ENCODE data around the gene TM6SF1.

DNA sequence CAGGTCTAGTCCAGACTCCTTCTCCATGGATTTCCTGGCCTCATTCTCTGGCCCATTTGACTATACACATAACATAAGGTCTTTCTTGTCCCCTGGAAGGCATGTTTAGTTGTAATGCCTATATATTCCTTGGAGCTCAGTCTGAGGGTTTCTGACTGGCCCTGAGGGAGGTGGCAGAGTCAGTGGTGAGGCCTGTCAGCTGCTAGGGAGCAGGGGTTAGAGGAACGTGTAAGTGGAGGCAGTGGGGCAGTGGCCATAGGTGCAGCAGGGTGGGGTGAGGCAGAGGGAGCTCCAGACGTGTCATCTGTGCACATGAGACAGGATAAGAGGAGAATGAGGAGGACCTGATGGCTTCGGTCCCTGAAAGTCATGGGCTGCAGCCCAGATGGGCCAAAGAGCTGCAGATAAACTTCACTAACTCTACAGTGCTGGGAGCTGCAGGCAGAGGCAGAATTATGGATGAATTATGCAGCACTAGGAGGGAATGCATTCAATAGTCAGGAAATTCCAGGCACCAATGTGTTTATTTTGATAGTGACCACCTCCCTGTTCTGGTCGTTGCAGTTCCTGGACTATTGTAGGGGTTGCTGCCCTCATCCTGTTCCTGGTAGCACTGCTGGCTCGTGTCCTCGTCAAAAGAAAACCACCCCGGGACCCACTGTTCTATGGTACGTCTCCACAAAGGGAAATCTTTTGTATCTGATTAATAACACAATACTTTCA lies 4.9 kb downstream of the TM6SF1 start:
- no peak for TF ChIP-seq EZH2phosphoT487 (IDR thresholded peaks at IDR 0.05; ENCODE audit: low read depth)
- TF ChIP-seq, protein P1, sequence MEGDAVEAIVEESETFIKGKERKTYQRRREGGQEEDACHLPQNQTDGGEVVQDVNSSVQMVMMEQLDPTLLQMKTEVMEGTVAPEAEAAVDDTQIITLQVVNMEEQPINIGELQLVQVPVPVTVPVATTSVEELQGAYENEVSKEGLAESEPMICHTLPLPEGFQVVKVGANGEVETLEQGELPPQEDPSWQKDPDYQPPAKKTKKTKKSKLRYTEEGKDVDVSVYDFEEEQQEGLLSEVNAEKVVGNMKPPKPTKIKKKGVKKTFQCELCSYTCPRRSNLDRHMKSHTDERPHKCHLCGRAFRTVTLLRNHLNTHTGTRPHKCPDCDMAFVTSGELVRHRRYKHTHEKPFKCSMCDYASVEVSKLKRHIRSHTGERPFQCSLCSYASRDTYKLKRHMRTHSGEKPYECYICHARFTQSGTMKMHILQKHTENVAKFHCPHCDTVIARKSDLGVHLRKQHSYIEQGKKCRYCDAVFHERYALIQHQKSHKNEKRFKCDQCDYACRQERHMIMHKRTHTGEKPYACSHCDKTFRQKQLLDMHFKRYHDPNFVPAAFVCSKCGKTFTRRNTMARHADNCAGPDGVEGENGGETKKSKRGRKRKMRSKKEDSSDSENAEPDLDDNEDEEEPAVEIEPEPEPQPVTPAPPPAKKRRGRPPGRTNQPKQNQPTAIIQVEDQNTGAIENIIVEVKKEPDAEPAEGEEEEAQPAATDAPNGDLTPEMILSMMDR (IDR thresholded peaks at IDR 0.05; ENCODE audit: low read depth, low read length) = no peak

Measured in OCI-LY3 (cell line).